ENCODE measurements around the gene PRKG1. TPM values are rescaled to one million over a fixed set of nuclear protein-coding genes. Genes with fewer than 3 reads are reported as not detected.
"Not testable (repeated sequence)": the region's sequence is repeated elsewhere in the genome, so short reads cannot be mapped to it uniquely, and the experiment has no call there.

PRKG1 gene
- total and polyA plus RNA-seq, 7 donors, result 4.5 to 49.0 (median 31.7) TPM

DNA sequence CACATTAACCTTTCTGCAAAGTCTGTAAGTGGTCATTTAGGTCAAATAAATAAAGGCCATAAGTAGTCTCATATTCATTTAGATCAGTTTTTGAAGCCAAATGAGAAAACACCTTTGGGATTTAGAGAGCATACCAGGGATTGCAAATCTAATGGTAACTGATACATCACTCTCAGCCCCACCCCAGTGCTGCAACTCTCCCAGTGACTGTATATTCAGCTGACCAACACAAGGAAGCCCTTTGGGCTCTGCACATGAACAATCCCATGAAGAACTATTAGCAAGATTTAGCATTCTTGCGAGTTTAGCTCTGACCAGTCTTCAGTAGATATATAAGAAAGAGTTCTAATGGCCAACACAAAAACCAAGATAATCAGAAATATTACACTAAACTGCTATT, 372.8 kb downstream of the PRKG1 start:
- no peak for DNase-seq
- TF ChIP-seq, protein P1, sequence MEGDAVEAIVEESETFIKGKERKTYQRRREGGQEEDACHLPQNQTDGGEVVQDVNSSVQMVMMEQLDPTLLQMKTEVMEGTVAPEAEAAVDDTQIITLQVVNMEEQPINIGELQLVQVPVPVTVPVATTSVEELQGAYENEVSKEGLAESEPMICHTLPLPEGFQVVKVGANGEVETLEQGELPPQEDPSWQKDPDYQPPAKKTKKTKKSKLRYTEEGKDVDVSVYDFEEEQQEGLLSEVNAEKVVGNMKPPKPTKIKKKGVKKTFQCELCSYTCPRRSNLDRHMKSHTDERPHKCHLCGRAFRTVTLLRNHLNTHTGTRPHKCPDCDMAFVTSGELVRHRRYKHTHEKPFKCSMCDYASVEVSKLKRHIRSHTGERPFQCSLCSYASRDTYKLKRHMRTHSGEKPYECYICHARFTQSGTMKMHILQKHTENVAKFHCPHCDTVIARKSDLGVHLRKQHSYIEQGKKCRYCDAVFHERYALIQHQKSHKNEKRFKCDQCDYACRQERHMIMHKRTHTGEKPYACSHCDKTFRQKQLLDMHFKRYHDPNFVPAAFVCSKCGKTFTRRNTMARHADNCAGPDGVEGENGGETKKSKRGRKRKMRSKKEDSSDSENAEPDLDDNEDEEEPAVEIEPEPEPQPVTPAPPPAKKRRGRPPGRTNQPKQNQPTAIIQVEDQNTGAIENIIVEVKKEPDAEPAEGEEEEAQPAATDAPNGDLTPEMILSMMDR (IDR thresholded peaks at IDR 0.05), result no peak
- H3K9me3 ChIP-seq, result no peaks in the 10 kb centered on the region
- H3K27me3 ChIP-seq (ENCODE audit: insufficient read depth in 3 of 3, low read length in 2 of 3), result no peaks in the 10 kb centered on the region
- no peak overlapping the region for H3K27ac ChIP-seq
- peak in 1 of 4 donors; percentile 39 for ATAC-seq
- H3K4me3 ChIP-seq, result no peak overlapping the region
- intact Hi-C loops (cut with DNase I), result no loop called here
- no peaks in the 10 kb centered on the region for H3K36me3 ChIP-seq (ENCODE audit: insufficient read depth in 1 of 2, low read depth in 1 of 2)
- peaks cover 53% of the 10 kb centered on the region for H3K4me1 ChIP-seq
- 89 to 92% (median 91%) methylated on average over 1 of the region's 1 CpG for WGBS, 3 donors

DNA sequence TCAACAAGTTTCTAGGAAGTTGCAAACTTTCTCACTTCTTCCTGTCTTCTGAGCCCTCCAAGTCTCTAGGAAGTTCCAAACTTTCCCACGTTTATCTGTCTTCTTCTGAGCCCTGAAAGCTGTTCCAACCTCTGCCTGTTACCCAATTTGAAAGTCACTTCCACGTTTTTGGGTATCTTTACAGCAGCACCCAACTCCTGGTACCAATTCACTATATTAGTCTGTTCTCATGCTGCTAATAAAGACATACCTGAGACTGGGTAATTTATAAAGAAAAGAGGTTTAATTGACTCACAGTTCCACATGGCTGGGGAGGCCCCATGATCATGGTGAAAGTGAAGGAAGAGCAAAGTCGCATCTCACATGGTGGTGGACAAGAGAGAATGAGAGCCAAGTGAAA, 381.5 kb downstream of the PRKG1 start:
- H3K27ac ChIP-seq; H3K27me3 ChIP-seq (ENCODE audit: insufficient read depth in 3 of 3, low read length in 2 of 3); H3K36me3 ChIP-seq (ENCODE audit: insufficient read depth in 1 of 2, low read depth in 1 of 2); DNase-seq; H3K9me3 ChIP-seq; H3K4me3 ChIP-seq; ATAC-seq; intact Hi-C loops (cut with DNase I): not testable (repeated sequence)
- H3K4me1 ChIP-seq, result peaks cover 27% of the 10 kb centered on the region
- WGBS, 3 donors, result 85 to 91% (median 87%) methylated on average over 3 of the region's 3 CpGs

GRCh38 chr10:51459476-51459875, 385.2 kb downstream of the PRKG1 start:
- Histone ChIP-seq H3K4me1 (peaks cover 29% of the 10 kb centered on the region), H3K9me3 (no peaks in the 10 kb centered on the region), H3K36me3 (ENCODE audit: insufficient read depth in 1 of 2, low read depth in 1 of 2) (no peaks in the 10 kb centered on the region), H3K4me3 (no peak overlapping the region), H3K27ac (peak overlapping the region; percentile 11), H3K27me3 (ENCODE audit: insufficient read depth in 3 of 3, low read length in 2 of 3) (no peaks in the 10 kb centered on the region)
- WGBS, 3 donors, result 78 to 89% (median 88%) methylated on average over 1 of the region's 1 CpG
- TF ChIP-seq, protein P1 (IDR thresholded peaks at IDR 0.05), result no peak
- intact Hi-C loops (cut with DNase I), result no loop called here
- ATAC-seq, result no peak
- DNase-seq, result no peak

DNA sequence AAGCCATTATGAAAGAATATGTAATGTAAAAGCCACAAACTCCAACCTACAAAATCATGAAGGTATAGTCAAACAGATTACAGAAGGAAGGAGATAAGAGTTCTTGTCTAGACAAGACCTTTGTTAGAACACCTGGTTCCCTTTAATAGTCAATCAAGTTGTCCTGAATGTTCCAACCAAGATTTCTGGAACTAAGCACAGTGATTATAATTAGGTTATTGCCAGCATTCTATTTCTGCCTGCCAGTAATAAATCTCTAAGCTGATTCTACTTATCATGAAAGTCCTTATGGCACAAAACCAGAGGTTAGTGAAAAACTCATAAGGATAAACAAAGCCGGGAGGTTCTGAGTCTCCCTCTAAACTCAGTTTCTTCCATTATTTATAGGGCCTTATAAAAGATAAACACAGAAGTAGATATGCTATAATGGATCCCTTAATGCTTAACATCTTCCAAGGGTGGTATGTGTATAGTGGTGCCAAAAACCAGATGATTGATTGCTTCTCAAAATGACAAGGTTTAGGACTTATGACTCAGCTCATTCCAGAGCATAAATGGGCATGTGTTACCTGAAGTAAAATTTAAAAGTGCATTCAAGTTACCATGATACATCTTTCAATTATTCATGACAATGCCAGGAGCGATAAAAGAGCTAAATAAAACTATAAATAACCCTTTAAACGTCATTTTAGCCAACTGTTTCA, 387.9 kb downstream of the PRKG1 start:
- Histone ChIP-seq H3K4me3 (peak overlapping the region; percentile 44), H3K9me3 (no peaks in the 10 kb centered on the region), H3K4me1 (peaks cover 44% of the 10 kb centered on the region), H3K27ac (peak overlapping the region; percentile 79), H3K27me3 (ENCODE audit: insufficient read depth in 3 of 3, low read length in 2 of 3) (no peaks in the 10 kb centered on the region), H3K36me3 (ENCODE audit: insufficient read depth in 1 of 2, low read depth in 1 of 2) (no peaks in the 10 kb centered on the region)
- ATAC-seq (peak; percentile 78 to 90 (median 86)), DNase-seq (no peak)
- TF ChIP-seq, protein P1 (IDR thresholded peaks at IDR 0.05), result no peak
- intact Hi-C loops (cut with DNase I), result no loop called here
- 15 to 24% (median 23%) methylated on average over 3 of the region's 3 CpGs for WGBS, 3 donors

- Histone ChIP-seq H3K27ac (no peak overlapping the region), H3K4me1 (peaks cover 15% of the 10 kb centered on the region), H3K36me3 (ENCODE audit: insufficient read depth in 1 of 2, low read depth in 1 of 2) (no peaks in the 10 kb centered on the region), H3K27me3 (ENCODE audit: insufficient read depth in 3 of 3, low read length in 2 of 3) (no peaks in the 10 kb centered on the region), H3K9me3 (no peaks in the 10 kb centered on the region), H3K4me3 (no peak overlapping the region)
- intact Hi-C loops (cut with DNase I), result no loop called here
- WGBS, 3 donors, result 52 to 61% (median 55%) methylated on average over 2 of the region's 2 CpGs
- DNase-seq, result no peak
- ATAC-seq, result no peak
- TF ChIP-seq, protein P1 (IDR thresholded peaks at IDR 0.05), result no peak
Observed at GRCh38 chr10:51468424-51468823, 394.1 kb downstream of the PRKG1 start.
